Activated CD8-positive, alpha-beta memory T cell treated with anti-CD3 and anti-CD28 coated beads for 48 hours (primary cell): ENCODE data around the gene NONO.
"Not testable (repeated sequence)": the region's sequence is repeated elsewhere in the genome, so short reads cannot be mapped to it uniquely, and the experiment has no call there.

ENCODE experiments used
- DNase-seq, 3 experiments: peaks; one replicate each; pipeline ENCODE4 v3.0.0-alpha.2; 2020; ENCODE audit warnings: low read depth in 2 of 3, low spot score in 2 of 3

The NONO gene, protein sequence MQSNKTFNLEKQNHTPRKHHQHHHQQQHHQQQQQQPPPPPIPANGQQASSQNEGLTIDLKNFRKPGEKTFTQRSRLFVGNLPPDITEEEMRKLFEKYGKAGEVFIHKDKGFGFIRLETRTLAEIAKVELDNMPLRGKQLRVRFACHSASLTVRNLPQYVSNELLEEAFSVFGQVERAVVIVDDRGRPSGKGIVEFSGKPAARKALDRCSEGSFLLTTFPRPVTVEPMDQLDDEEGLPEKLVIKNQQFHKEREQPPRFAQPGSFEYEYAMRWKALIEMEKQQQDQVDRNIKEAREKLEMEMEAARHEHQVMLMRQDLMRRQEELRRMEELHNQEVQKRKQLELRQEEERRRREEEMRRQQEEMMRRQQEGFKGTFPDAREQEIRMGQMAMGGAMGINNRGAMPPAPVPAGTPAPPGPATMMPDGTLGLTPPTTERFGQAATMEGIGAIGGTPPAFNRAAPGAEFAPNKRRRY

DNA sequence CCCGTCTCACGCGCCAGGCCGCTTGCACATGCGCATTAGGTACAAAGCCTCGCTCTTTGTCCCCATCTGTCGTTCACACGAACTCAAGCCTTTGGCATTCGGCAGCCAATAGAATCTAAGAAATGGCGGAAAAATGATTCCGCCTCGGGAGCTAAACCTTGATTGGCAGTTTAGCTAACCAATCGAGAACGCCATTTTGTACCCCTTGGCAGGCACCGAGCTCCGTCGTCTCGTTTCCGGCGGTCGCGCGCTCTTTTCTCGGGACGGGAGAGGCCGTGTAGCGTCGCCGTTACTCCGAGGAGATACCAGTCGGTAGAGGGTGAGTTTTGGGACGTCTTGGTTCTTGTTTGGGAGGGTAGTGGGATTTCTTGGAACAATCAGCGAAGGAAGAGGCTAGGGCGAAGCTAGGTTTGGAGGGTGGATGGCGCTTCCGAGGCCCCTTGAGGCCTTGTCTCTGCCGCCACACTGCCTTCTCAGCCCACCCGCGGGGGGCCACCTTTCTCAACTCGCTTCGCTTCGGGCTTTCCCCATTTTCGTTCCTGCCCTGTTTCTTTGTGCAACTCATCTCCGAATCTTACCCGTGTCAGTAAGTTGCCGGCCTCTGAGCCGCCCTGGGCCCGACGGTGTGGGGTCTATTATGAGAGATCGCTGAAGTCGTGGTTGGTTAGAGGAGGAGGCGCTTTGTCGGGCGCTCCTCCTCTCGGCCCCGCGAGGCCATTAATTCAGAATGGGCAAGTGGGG is at the start of gene NONO:
Gene NONO, plus strand, starts transcription at position 233 of the 741 bp plus-strand sequence. CDS start 7,003 bp downstream, outside the sequence.
- DNase-seq: peak; percentile 20 to 62 (median 59)

DNA sequence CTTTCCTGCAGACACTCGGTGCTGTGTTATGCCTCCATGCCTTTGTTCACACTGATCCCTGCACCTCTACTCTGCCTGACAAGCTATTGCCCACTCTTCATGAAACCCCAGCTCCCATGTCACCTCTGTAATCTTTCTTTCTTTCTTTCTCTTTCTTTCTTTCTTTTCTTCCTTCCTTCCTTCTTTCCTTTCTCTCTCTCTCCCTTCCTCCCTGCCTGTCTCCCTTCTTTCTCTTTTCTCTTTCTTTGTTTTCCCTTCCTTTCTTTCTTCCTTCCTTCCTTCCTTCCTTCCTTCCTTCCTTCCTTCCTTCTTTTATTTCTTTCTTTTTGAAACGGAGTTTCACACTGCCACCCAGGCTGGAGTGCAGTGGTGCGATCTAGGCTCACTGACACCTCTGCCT is 48.0 kb upstream of the NONO start:
- no peak for DNase-seq

DNA sequence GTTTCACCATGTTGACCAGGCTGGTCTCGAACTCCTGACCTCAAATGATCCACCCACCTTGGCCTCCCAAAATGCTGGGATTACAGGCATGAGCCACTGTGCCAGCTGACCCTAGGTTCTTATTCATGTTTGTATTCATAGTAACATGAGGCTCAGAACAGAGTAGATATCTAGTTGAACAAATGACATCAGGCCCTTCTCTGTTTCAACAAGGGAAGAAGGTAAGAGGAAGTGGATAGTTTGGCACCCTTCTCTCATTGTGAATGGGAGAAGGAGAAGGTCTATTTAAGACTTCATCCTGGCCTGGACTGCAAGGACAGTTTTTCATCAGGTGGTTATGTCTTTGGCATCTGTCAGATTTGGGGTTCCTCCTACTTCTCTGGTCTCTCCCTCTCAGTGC is 46.6 kb upstream of the NONO start:
- no peak for DNase-seq

DNA sequence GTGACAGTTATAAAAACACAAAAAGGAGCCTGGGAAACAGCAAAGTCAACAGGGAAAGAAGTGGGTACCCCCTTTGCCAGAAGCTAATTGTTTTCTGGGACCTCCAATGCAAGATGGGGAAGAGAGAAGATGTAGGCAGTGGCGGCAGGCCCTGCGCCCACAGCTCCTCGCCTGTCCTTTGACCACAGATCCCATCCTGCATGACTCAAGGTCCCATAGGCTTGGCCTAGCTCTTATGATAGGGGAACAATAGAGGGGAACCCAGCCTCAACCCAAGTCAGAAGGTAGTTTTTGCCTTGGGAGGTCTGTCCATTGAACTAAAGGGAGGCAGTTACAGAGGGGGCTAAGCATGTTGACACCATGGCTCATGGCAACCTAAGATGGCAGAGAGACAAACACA is 43.7 kb upstream of the NONO start:
- DNase-seq: no peak

DNA sequence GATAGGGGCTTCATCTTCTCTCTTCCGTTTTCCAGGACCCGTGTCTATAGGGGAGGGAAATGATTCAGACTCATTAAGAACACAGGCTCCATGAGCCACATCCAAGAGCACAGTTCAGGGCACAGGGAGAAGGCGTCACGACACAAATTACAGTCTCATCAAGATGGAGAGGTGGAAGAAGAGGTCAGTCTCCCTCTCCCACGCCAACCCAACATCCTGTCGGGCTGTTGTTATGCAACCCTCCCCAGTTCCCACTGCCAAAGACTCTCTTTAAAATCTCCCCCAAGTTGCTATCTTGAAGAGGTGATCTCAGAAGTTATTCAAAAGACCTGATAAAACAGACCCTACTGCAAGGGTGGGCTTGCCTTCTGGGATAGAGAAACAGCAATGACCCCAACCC is 42.1 kb upstream of the NONO start:
- no peak for DNase-seq

DNA sequence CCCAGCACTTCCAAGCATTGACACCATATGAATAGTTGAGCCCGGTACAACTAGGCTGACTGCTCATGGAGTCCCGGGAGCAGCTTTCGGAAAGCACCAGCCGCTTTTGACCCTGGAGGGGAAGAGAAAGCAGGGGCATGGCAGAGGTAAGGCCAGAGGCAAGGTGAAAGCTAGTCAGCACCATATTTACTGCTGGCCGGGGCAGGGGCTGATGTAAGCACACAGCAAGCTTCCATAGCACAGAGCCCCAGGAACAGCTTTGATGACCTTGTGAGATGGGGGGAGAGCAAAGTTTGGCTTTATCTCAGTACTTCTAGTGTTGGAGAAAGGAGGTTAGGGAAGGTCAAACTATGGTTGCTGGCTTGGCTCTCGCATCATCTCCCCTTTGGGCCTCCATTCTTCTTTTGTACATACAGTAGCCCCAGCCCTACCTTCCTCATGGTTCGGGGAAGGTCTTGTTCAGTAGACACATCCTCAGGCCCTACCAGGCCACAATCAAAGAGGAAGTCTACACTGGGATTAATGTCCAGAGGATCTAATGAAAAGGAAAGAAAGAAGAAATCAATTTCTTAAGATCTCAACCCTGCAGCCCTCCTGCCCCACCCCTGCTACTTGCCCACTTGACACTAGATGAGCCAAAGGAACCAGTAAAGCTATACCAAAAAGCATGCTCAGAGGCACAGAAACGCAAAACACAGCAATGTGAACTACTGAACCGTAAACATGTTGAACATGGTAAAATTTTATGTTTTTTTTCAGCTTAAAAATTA is 38.9 kb upstream of the NONO start:
- DNase-seq: no peak

DNA sequence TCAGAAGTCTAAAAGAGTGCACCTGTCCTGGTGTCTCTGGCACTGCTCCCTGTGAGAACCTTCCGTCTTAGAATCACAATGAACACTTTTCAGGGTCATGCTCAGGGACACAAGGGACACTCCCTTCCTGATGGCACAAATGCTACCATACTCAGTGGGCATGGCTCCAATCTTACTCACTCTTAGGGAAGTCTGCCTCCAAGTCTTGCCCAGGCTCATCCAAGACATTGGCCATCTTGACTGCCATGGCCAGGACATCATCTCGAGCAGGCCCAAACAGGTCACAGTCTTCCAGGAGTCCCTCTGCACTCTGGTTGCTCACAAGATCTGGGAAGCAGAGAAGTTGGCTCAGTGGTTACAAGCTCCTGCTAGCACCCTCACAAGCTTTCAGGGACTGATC is 38.3 kb upstream of the NONO start:
- no peak for DNase-seq

DNA sequence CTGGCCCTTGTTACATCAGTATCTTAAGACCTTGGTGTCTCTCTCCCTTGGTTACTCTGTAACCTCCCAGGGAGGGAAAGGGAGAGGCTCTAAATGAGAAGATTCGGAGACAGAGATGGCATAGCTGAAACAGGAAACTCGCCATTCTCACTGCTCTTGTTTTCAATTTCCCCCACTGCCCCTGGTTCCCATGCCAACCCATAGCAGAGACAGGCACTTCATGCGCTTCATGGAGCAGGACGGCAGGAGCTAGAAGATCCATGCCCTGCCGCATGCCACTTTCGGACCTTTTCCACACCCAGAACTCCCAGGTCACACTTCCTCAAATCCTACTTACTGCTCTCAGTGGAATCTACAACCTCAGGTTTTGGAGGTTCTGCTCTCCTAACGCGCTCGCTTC is 32.6 kb upstream of the NONO start:
- DNase-seq: no peak

DNA sequence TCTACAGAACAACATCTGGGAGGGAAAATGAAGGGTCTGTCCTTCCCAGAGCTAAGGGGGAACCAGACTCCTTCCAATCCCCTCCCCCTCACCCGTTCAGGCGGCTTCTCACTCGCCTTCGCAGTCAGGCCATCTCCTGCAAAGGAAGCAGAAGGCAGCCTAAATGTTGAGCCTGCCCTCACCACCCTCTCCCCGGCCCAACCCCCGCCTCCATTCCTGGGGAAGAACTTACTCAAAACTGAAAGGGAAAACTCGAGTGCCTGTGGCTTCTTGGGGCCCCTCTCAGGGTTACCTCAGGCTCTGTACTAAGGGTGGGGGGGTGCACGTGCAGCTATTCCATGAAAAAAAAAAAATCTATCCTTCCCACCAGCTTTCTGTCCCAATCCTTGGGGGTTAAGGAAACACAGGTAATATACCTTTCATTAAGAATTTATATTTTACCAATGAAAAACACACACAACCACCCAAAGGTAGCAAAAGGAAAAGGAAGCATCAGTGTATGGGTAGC is 31.9 kb upstream of the NONO start:
- no peak for DNase-seq

DNA sequence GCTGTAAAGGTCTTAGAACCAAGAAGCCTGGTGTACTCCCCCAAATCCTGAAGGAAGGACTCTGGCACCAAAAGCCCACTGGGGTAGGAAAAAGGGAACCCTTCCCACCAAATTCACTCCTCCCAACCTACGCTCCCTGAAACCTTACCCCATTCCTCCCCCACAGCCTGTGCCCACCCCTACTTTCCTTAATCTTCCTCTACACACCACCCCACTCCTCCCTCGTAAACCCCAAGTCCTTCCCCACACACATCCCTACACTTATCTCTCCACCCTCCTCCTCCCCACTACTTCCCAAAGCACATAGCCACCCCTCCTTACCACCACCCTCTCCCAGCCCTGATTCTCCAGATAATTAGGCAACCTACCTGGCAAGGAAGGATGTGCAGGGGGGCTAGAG is 31.2 kb upstream of the NONO start:
- DNase-seq: no peak

DNA sequence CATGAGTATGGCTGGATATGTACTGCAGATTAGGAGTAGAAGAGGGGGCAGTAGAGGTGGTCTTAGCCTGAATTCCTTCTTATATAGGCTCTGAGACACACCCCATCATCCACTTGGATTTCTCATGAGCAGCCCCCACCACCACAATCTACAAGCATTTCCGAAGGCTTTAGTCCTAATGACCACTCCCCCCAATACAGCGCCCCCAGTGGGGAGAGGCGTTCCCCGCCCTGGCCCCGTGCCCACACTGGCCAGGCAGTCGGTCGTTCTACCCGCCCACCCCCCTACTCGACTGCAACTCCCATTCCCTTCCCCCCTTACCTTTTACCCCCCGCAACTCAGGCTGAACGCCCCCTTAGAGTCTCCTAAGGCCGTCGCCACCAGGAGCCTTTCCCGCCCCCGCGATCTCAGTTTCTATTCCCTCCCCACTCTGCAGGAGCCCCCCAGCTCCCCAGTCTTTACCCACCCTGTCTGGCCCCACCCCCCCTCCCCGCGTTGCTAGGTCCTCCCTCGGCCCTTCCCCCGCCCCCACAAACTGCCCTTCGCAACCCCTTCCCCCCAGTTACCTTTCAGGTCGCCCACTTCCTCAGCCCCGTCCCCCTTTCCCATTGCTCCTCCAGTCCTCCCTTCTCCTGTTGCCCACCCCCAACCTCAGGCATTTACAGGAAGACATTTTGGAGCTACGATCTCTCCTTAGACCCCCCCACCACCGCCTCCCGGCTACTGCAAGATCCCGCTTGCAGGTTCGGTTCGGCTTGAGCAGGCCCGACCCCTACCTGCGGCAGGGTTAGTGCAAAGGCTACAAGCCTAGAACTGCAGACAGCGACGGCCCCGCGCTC is 30.0 kb upstream of the NONO start:
- DNase-seq: no peak

DNA sequence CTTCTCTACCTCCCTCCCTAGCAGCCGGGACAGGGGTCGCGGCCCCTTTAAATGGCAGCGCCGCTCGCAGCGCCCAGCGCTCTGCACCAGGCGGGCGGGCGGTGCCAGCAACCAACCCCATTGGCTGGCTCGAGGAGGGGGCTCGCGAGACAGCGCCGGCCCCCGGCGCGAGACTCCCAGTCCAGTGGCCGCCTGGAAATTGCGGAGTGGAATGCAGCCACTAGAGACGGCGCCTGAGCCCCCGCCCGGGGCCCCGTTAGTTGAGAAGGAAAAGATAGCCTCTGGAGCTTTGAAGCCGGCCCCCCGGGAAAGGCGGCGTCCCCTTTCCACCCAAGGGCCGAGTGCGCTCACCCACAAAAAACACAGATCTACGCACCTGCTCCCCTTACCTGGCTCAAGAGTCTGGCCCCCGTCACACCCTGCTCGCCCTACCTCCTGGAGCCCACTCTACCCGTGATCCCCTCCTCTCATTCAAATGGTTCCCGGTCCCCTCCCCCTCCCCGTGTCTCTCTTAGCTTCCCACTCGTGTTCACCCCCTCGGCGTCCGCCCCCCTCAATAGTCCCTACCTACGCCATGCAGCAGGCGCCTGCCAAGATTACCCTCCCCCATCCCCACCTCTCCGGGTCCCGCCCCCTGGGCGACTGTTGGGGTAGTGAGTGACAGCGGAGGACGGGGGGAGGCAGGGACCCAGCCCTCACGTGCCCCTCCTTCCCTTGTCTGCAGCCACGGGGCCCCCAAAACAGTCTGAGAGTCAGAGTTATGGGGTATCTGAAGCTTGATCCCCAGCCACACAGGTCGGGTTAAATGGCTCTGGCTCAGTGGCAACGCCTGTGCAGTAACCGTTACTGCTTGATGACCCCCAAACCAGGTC is 29.1 kb upstream of the NONO start, which contains the start of gene ZMYM3:
Gene ZMYM3, minus strand, starts transcription at position 49 of the 872 bp plus-strand sequence. CDS start 885 bp downstream, outside the sequence.
- peak; percentile 43 to 66 (median 51) for DNase-seq

DNA sequence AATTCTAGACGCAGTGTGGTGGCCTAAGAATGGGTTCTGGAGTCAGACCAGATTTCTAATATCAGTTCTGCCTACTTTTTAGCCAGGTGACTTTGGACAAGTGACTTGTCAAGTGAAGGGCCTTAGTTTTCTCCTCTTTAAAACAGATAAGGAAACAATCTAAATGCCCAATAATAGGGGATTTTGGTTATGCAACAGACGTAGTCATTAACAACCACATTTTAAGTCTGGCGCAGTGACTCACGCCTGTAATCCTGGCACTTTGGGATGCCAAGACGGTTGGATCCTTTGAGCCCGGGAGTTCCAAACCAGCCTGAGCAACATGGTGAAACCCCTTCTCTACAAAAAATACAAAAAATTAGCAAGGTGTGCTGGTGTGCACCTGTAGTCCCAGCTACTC is 27.4 kb upstream of the NONO start:
- no peak for DNase-seq

DNA sequence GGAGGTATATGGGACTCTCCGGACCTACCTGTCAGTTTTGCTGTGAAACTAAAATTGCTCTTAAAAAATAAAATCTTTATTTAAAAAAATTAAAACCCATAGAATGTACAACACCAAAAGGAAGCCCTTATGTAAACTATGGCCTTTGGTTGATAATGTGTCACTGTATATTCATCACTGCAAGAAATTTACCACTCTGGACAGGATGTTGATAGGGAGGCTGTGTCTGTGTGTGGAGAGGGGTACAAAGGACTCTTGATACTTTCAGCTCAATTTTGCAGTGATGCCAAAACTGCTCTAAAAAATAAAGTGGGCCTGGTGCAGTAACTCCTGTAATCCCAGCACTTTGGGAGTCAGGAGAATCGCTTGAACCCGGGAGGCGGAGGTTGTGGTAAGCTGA is 26.6 kb upstream of the NONO start:
- no peak for DNase-seq

DNA sequence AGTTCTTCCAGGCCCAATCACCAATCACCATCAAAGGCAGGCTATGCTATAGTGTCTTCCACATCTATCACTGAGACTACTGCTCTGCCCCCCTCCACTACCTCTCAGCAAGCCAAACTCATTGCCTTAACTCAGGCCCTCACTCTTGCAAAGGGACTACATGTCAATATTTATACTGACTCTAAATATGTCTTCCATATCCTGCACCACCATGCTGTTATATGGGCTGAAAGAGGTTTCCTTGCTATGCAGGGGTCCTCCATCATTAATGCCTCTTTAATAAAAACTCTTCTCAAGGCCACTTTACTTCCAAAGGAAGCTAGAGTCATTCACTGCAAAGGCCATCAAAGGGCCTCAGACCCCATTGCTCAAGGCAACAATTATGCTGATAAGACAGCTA is 14.8 kb upstream of the NONO start:
- not testable (repeated sequence) for DNase-seq

DNA sequence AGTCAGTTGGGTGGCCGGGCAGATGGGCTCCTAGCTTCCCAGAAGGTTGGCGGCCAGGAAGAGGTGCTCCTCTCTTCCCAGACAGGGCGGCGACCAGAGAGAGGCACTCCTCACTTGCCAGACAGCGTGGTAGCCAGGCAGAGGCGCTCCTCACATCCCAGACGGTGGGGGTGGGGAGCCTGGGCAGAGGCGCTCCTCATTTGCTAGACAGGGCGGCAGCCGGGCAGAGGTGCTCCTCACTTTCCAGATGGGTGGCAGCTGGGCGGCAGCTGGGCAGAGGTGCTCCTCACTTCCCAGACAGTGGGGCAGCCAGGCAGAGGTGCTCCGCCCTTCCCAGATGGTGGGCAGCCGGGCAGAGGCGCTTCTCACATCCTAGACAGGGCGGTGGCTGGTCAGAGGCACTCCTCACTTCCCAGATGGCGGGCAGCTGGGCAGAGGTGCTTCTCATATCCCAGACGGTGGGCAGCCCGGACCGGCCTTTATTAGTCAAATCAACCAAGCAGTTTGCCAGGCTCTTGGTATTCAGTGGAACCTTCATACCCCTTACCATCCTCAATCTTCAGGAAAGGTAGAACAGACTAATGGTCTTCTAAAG is 13.5 kb upstream of the NONO start:
- DNase-seq: no peak

DNA sequence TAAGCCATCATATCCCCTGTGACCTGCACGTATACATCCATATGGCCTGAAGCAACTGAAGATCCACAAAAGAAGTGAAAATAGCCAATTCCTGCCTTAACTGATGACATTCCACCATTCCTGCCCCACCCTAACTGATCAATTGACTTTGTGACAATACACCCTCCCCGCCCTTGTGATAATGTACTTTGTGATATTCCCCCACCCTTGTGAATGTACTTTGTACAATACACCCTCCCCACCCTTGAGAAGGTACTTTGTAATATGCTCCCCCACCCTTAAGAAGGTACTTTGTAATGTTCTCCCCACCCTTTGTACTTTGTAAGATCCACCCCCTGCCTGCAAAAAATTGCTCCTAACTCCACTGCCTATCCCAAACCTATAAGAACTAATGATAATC is 11.1 kb upstream of the NONO start:
- not testable (repeated sequence) for DNase-seq

DNA sequence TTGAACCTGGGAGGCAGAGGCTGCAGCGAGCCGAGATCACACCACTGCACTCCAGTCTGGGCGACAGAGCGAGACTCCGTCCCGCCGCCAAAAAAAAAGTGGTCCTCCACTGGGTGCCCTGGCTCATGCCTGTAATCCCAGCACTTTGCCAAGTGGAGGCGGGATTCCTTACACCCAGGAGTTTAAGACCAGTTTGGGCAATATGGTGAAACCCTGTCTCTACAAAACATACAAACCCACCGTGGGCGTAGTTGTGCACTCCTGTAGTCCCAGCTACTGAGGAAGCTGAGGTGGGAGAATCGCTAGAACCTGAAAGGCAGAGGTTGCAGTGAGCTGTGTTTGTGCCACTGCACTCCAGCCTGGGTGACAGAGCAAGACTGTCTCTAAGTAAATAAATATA is 2.1 kb upstream of the NONO start:
- DNase-seq: not testable (repeated sequence)
